Measurements from ENCODE around the gene DPM3.

DNA sequence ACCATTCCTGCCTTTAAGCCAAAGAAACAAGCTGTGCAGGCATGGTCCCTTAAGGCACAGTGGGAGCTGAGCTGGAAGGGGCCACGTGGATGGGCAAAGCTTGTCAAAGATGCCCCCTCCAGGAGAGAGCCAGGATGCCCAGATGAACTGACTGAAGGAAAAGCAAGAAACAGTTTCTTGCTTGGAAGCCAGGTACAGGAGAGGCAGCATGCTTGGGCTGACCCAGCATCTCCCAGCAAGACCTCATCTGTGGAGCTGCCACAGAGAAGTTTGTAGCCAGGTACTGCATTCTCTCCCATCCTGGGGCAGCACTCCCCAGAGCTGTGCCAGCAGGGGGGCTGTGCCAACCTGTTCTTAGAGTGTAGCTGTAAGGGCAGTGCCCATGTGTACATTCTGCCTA is 6.0 kb downstream of the DPM3 start:
- TF ChIP-seq, protein P1, sequence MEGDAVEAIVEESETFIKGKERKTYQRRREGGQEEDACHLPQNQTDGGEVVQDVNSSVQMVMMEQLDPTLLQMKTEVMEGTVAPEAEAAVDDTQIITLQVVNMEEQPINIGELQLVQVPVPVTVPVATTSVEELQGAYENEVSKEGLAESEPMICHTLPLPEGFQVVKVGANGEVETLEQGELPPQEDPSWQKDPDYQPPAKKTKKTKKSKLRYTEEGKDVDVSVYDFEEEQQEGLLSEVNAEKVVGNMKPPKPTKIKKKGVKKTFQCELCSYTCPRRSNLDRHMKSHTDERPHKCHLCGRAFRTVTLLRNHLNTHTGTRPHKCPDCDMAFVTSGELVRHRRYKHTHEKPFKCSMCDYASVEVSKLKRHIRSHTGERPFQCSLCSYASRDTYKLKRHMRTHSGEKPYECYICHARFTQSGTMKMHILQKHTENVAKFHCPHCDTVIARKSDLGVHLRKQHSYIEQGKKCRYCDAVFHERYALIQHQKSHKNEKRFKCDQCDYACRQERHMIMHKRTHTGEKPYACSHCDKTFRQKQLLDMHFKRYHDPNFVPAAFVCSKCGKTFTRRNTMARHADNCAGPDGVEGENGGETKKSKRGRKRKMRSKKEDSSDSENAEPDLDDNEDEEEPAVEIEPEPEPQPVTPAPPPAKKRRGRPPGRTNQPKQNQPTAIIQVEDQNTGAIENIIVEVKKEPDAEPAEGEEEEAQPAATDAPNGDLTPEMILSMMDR (conservative IDR thresholded peaks at IDR 0.05 in 1 of 2, IDR thresholded peaks at IDR 0.05 in 1 of 2; ENCODE audit: extremely low read depth in 1 of 2, insufficient read depth in 1 of 2, low read depth in 1 of 2, low read length in 2 of 2), result no peak
- TF ChIP-seq EZH2 (IDR thresholded peaks at IDR 0.05; ENCODE audit: borderline replicate concordance, low read length), result no peak
